Measurements from ENCODE around the gene ITGB2. TPM values are rescaled to one million over a fixed set of nuclear protein-coding genes. Genes with fewer than 3 reads are reported as not detected.

Gene ITGB2
- total RNA-seq, 4 donors from 2014 or later: 11.2 to 18.8 (median 15.3) TPM

DNA sequence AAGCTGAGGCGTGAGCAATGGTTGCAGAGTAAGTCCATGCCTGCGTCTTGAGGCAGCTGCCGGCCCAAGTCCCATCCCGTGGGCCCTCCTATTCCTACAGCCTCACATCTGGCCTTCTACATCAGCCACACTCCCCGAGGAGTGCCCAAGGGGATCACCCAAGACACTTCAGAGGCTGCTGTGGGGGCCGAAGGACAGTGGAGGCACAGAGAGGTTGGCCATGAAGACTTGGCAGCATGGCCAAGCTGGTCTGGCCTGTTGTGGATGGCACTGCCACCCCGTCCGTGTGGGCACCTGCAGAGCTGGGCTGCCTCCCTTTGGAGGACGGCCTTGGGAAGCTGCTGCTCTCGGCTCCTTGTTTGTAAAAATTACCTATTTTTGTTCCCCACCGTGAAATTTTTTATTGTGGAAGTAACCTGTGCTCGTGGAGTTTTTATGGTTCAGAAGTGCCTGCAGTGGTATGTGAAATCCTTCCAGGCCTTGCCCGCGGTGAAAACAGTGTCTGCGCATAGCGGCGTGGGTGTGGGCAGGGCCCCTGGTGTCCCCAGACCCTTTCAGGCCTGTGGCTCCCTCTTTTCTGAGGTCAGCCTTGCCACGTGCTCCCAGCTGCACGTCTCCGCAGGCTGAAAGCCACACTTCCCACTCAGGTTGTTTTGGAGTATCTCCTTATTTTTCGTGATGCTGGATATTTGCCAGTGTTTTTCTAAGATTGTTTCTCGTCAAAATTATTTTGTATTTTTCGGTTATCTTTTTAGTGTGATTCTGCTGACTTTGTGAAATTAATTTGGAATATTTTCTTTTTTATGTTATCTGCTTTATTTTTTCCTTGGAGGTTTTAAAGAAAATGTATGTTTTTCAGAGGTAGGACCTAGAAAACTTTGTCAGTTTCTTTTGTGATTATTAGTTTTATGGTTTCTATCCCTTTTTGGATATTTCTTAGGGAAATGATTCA is 39.7 kb upstream of the ITGB2 start:
- 87% methylated on average over 21 of the region's 23 CpGs for WGBS
- DNase-seq (ENCODE audit: low spot score in 2 of 2): no peak
- Histone ChIP-seq H3K36me3 (peaks cover 33% of the 10 kb centered on the region), H3K4me3 (no peak overlapping the region), H3K4me1 (peaks cover 38% of the 10 kb centered on the region), H3K9me3 (no peaks in the 10 kb centered on the region), H3K27ac (peak overlapping the region; percentile 78), H3K27me3 (no peaks in the 10 kb centered on the region)
- TF ChIP-seq, protein P1, sequence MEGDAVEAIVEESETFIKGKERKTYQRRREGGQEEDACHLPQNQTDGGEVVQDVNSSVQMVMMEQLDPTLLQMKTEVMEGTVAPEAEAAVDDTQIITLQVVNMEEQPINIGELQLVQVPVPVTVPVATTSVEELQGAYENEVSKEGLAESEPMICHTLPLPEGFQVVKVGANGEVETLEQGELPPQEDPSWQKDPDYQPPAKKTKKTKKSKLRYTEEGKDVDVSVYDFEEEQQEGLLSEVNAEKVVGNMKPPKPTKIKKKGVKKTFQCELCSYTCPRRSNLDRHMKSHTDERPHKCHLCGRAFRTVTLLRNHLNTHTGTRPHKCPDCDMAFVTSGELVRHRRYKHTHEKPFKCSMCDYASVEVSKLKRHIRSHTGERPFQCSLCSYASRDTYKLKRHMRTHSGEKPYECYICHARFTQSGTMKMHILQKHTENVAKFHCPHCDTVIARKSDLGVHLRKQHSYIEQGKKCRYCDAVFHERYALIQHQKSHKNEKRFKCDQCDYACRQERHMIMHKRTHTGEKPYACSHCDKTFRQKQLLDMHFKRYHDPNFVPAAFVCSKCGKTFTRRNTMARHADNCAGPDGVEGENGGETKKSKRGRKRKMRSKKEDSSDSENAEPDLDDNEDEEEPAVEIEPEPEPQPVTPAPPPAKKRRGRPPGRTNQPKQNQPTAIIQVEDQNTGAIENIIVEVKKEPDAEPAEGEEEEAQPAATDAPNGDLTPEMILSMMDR (IDR thresholded peaks at IDR 0.05): no peak
- no peak for TF ChIP-seq EP300 (IDR thresholded peaks at IDR 0.05)
- TF ChIP-seq POLR2A (IDR thresholded peaks at IDR 0.05): no peak
- TF ChIP-seq POLR2AphosphoS5 (IDR thresholded peaks at IDR 0.05): no peak

DNA sequence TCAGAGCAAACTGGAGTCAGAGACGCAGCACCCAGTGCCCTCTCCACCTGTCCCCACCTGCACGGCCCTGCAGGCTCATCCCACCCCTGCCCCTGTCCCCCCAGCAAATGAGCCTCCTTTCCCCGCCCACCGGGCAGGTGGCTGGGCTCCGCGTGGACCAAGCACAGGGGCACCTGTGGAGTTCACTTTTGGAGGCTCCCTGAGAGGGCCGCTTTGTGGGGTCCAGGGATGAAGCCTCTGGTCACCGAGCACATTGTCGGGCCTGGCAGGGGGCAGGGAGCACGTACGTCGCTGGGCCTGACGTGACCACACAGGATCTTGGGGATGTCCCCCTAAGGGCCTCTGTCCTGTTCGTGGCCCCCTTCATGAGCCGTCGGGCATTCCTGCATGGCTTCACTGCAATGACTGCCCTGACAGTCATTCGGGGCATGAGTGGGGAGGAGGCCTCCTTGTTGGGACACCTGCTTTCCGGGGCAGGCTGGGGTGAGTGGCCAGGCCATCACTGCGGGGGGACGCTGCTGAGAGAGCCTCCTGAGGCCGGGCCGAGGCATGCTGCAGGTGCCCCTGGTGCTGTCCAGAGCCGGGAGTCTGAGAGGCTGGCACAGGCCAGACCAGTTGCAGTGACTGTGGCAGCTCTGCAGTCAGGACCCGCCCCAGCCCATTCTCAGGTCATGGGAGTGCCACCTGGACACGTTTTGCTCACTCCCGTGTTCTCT is 38.8 kb upstream of the ITGB2 start:
- no peak for TF ChIP-seq POLR2A (IDR thresholded peaks at IDR 0.05)
- Histone ChIP-seq H3K27me3 (no peaks in the 10 kb centered on the region), H3K4me3 (peak overlapping the region; percentile 2), H3K27ac (peak overlapping the region; percentile 78), H3K9me3 (no peaks in the 10 kb centered on the region), H3K36me3 (peaks cover 40% of the 10 kb centered on the region), H3K4me1 (peaks cover 38% of the 10 kb centered on the region)
- DNase-seq (ENCODE audit: low spot score in 2 of 2): no peak
- WGBS: 69% methylated on average over 8 of the region's 26 CpGs

DNA sequence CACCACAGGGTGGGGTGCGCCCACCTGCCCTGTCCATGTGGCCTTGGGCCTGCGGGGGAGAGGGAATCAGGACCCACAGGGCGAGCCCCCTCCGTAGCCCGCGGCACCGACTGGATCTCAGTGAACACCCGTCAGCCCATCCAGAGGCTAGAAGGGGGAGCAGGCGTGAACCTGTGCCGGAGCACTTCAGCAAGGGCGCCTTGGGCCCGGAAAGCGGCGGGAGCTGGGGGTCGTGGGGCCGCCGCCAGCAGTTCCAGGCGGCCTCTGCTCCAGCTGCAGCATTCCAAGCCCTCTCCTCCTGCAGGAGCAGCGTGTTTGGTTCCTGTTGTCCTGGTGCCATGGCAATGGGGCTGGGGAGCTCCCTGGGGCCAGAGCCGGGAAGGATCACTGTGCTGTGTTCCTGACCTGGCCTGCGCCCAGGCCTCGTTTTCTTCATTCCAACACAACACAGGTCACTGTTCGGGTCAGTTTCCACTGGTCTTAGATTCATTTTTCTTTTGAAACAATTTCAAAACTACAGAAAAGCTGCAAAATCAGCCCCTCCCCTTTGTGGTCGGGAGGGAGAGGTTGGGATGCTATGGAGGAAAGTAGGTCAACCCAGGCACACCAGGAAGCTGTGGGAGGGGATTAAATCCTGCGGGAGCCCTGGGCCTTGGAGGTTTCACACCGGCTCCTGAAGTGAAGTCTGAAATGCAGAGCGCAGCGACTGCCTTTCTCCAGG is 37.9 kb upstream of the ITGB2 start:
- peaks cover 40% of the 10 kb centered on the region for H3K36me3 ChIP-seq
- H3K4me3 ChIP-seq: peak overlapping the region; percentile 2
- H3K27me3 ChIP-seq: no peaks in the 10 kb centered on the region
- no peaks in the 10 kb centered on the region for H3K9me3 ChIP-seq
- WGBS: 21% methylated on average over 10 of the region's 28 CpGs
- H3K27ac ChIP-seq: peak overlapping the region; percentile 78
- peak in 1 of 3 donors; percentile 15 for TF ChIP-seq POLR2AphosphoS5 (IDR thresholded peaks at IDR 0.05)
- TF ChIP-seq, protein P1 (IDR thresholded peaks at IDR 0.05): no peak
- DNase-seq (ENCODE audit: low spot score in 2 of 2): peak in 1 of 2 donors; percentile 88
- peaks cover 38% of the 10 kb centered on the region for H3K4me1 ChIP-seq

DNA sequence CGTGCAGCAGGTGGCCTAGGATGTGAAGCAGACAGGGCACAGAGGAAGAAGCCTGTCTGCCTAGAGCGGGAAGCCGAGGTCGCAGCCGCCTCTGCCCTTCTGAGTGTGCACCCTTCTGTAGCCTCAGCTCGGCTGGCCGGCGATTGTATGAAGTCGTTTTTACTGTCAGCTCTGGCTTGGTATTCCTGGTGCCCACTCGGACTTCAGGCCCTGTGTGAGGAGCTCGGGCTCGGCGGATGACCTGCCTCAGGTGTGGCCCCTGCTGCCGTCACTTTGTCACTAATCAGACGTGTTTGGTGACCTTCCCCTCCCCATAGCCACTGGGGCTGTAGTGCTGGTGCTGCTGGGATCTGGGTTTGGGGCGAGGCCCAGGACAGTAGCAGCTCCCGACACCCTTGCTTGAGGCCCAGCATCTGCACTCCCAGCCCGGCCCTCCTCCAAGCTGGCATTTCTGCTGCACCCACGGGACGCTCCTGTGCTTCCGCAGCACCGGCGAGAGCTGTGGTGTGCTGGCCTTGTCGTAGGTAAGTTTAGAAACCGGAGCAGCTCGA is 37.3 kb upstream of the ITGB2 start:
- no peak for DNase-seq (ENCODE audit: low spot score in 2 of 2)
- 76% methylated on average over 18 of the region's 26 CpGs for WGBS
- peaks cover 38% of the 10 kb centered on the region for H3K4me1 ChIP-seq
- peak overlapping the region; percentile 2 for H3K4me3 ChIP-seq
- H3K36me3 ChIP-seq: peaks cover 46% of the 10 kb centered on the region
- H3K27me3 ChIP-seq: no peaks in the 10 kb centered on the region
- TF ChIP-seq, protein P1 (IDR thresholded peaks at IDR 0.05): no peak
- no peak for TF ChIP-seq POLR2A (IDR thresholded peaks at IDR 0.05)
- no peak for TF ChIP-seq EP300 (IDR thresholded peaks at IDR 0.05)
- no peak for TF ChIP-seq POLR2AphosphoS5 (IDR thresholded peaks at IDR 0.05)
- H3K9me3 ChIP-seq: no peaks in the 10 kb centered on the region
- peak overlapping the region; percentile 78 for H3K27ac ChIP-seq

DNA sequence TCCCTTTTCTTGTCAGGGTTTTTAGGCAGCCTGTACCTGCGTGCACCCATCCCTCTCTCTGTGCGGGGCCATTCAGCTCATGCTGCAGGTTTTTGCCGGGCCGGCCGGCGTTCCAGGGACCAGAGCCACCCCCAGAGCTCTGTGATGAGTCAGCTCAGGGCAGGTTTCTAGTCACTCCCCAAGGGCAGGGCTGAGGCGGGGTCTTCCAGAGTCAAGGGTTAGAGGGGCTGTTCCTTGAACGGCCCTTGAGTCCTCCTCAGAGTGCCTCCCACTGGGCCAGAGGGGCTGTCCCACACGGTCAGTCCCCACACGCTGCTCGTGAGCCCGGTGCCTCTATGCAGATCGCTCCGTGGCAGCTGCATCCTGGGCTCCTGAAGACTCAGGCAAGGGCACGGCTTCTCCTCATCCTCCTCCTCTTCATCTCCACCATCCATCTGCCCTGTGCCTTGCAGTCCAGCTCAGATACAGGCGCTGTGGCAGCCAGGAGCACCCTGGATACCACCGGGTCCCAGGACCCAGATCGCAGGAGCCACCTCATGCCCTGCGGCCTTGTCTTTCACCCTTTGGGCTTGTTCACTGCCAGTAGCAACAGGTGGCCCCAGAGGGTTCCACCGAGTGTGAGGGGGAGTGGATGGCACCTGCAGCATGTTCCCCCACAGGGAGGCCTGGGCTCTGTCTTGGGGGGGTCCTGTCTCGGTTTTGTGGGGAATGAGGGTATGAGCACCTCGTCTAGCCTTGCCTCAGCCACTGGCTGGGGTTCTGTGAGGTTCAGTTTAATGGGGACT is 36.5 kb upstream of the ITGB2 start:
- 93% methylated on average over 10 of the region's 22 CpGs for WGBS
- H3K36me3 ChIP-seq: peaks cover 45% of the 10 kb centered on the region
- no peak overlapping the region for H3K27ac ChIP-seq
- H3K27me3 ChIP-seq: no peaks in the 10 kb centered on the region
- H3K9me3 ChIP-seq: no peaks in the 10 kb centered on the region
- H3K4me1 ChIP-seq: peaks cover 38% of the 10 kb centered on the region
- TF ChIP-seq, protein P1 (IDR thresholded peaks at IDR 0.05): no peak
- no peak for TF ChIP-seq POLR2A (IDR thresholded peaks at IDR 0.05)
- no peak overlapping the region for H3K4me3 ChIP-seq
- DNase-seq (ENCODE audit: low spot score in 2 of 2): no peak

All from suprapubic skin (tissue), 4 donors.